Transverse colon (tissue), 4 donors: ENCODE data around the gene CSNK1G1. TPM values are rescaled to one million over a fixed set of nuclear protein-coding genes. Genes with fewer than 3 reads are reported as not detected.

ENCODE experiments used
- DNase-seq: peaks from one replicate; pipeline ENCODE4 v3.0.0-alpha.2; 2019
- H3K27ac ChIP-seq, 4 donors: fragments of 200-600 bp; sonication (generic); 2 replicates each; pipeline ENCODE4 v1.5.1; 2016 to 2018; ENCODE audit warnings: inconsistent platforms in 4 of 4
- H3K27me3 ChIP-seq: fragments of 200-600 bp; sonication (generic); 2 replicates; pipeline ENCODE4 v1.5.1; 2017; ENCODE audit warnings: inconsistent platforms
- H3K36me3 ChIP-seq, 4 donors: fragments of 200-600 bp; sonication (generic); 2 replicates each; pipeline ENCODE4 v1.5.1; 2017 to 2019; ENCODE audit warnings: inconsistent platforms in 4 of 4
- H3K4me1 ChIP-seq, 4 donors: fragments of 200-600 bp; sonication (generic); 2 replicates each; pipeline ENCODE4 v1.5.1; 2017 to 2020; ENCODE audit warnings: inconsistent platforms in 4 of 4
- H3K4me3 ChIP-seq, 4 donors: fragments of 200-600 bp; sonication (generic); 1 replicate in 1 of 4; 2 replicates in 3 of 4; pipeline versions ENCODE4 v1.5.1 to v1.6.1; 2017 to 2019; ENCODE audit warnings: inconsistent platforms in 4 of 4
- H3K9me3 ChIP-seq, 2 donors: fragments of 200-600 bp; sonication (generic); 2 replicates each; pipeline ENCODE4 v1.5.1; 2017 to 2019; ENCODE audit warnings: inconsistent platforms in 2 of 2
- CTCF ChIP-seq, 5 experiments: fragments of 200-600 bp in 3 of 5; fragments of 450-650 bp in 2 of 5; sonication (generic) in 3 of 5; IDR thresholded peaks; 1 replicate in 2 of 5; 2 replicates in 3 of 5; pipeline ENCODE4 v1.5.1; 2016 to 2017; ENCODE audit warnings: antibody characterized with exemption in 5 of 5, inconsistent platforms in 3 of 5, mild to moderate bottlenecking in 2 of 5, moderate library complexity in 1 of 5
- EP300 ChIP-seq: sonication (generic); formaldehyde crosslinking; IDR thresholded peaks from one replicate; pipeline ENCODE4 v1.6.1; 2017; ENCODE audit warnings: antibody characterized with exemption, low read depth
- POLR2A ChIP-seq: fragments of 450-650 bp; IDR thresholded peaks from one replicate; pipeline ENCODE4 v1.6.1; 2016; ENCODE audit warnings: antibody characterized with exemption, mild to moderate bottlenecking, moderate library complexity
- POLR2AphosphoS5 ChIP-seq, 3 donors: sonication (generic); formaldehyde crosslinking; IDR thresholded peaks; one replicate each; pipeline ENCODE4 v1.6.1; 2016; ENCODE audit warnings: antibody characterized with exemption in 3 of 3
- WGBS, 2 donors: methylation state at CpG; one replicate each; pipeline ENCODE4 v1.1.5; 2018; ENCODE audit warnings: low coverage in 1 of 2; 5-methylcytosine and 5-hydroxymethylcytosine counted together
- in situ Hi-C, 4 donors: fragments of 200-750 bp; cut with MboI; loops; one replicate each; pipeline versions ENCODE4 v1.15.0 to v1.15.1; 2017; ENCODE audit warnings: low sequenced_read_pairs in 3 of 4, low pct_ligation_motif_present in 1 of 4, low pct_unique_long_range_greater_than_20kb in 1 of 4
- intact Hi-C: fragments of 100-400 bp; cut with DNase I; formaldehyde crosslinking; loops from one replicate; pipeline ENCODE4 v1.15.1; 2023; ENCODE audit warnings: low total_unique reads
- total RNA-seq, 4 donors: library from RNA; depleted of rRNA; stranded (reverse); fragments of >200 nt; gene quantifications; one replicate each; pipeline ENCODE4 v1.1.0, GENCODE V29; 2016

Gene CSNK1G1
- total RNA-seq, 4 donors from 2014 or later, result 6.2 to 34.4 (median 19.7) TPM

- in situ Hi-C loops (no loop called here), intact Hi-C loops (no loop called here)
- no peak overlapping the region for H3K4me3 ChIP-seq
- no peak for TF ChIP-seq POLR2A
- TF ChIP-seq EP300, result no peak
- TF ChIP-seq CTCF (IDR thresholded peaks at IDR 0.05), result no peak
- no peak for TF ChIP-seq POLR2AphosphoS5 (IDR thresholded peaks at IDR 0.05)
- DNase-seq, result no peak
- no peaks in the 10 kb centered on the region for H3K9me3 ChIP-seq
- peaks cover 5 to 23% (median 14%) of the 10 kb centered on the region in 4 donors for H3K4me1 ChIP-seq
- 95 to 100% methylated on average over 1 to 2 of the region's 2 CpGs for WGBS, 2 donors
- no peaks in the 10 kb centered on the region for H3K36me3 ChIP-seq
- no peaks in the 10 kb centered on the region for H3K27me3 ChIP-seq
- H3K27ac ChIP-seq, result no peak overlapping the region
These were observed 126.7 kb downstream of the CSNK1G1 start for GRCh38 chr15:64229129-64229724.

- H3K36me3 ChIP-seq, result no peaks in the 10 kb centered on the region
- intact Hi-C loops, result no loop called here
- DNase-seq, result no peak
- no peaks in the 10 kb centered on the region for H3K9me3 ChIP-seq
- H3K4me1 ChIP-seq, result peaks cover 5 to 14% (median 8%) of the 10 kb centered on the region in 4 donors
- H3K4me3 ChIP-seq, result no peak overlapping the region
- no peaks in the 10 kb centered on the region for H3K27me3 ChIP-seq
- WGBS, 2 donors, result 96 to 98% methylated on average over 5 to 11 of the region's 11 CpGs
- no peak overlapping the region for H3K27ac ChIP-seq
- in situ Hi-C loops, result no loop called here
- TF ChIP-seq CTCF (IDR thresholded peaks at IDR 0.05) (no peak), EP300 (no peak), POLR2AphosphoS5 (IDR thresholded peaks at IDR 0.05) (no peak), POLR2A (no peak)
These were observed 130.2 kb downstream of the CSNK1G1 start for GRCh38 chr15:64225804-64226203.

- whole genome bisulfite sequencing, 2 donors, result 28 to 33% methylated on average over 1 to 2 of the region's 2 CpGs
- in situ Hi-C loops, result loop anchor here in 2 of 4 donors (25.0 kb wide), 2 partner anchors 138 to 438 kb away; partner anchors contain the start of gene CSNK1G1 (in 1 of the 2)
These were observed 131.5 kb downstream of the CSNK1G1 start for GRCh38 chr15:64224511-64224910.

GRCh38 chr15:64223882-64224281 lies 132.1 kb downstream of the CSNK1G1 start:
- no peaks in the 10 kb centered on the region for H3K36me3 ChIP-seq
- H3K9me3 ChIP-seq, result no peaks in the 10 kb centered on the region
- intact Hi-C loops, result no loop called here
- TF ChIP-seq POLR2AphosphoS5 (IDR thresholded peaks at IDR 0.05) (no peak), CTCF (IDR thresholded peaks at IDR 0.05) (no peak), POLR2A (no peak), EP300 (no peak)
- H3K4me1 ChIP-seq, result peaks cover 5 to 14% (median 8%) of the 10 kb centered on the region in 4 donors
- H3K4me3 ChIP-seq, result no peak overlapping the region
- H3K27me3 ChIP-seq, result no peaks in the 10 kb centered on the region
- in situ Hi-C loops, result loop anchor here in 2 of 4 donors (25.0 kb wide), 2 partner anchors 138 to 438 kb away; partner anchors contain the start of gene CSNK1G1 (in 1 of the 2)
- DNase-seq, result no peak
- no peak overlapping the region for H3K27ac ChIP-seq

More at GRCh38 chr15:64224511-64224910, 131.5 kb downstream of the CSNK1G1 start:
- Histone ChIP-seq H3K27me3 (no peaks in the 10 kb centered on the region), H3K4me3 (no peak overlapping the region), H3K36me3 (no peaks in the 10 kb centered on the region), H3K9me3 (no peaks in the 10 kb centered on the region), H3K27ac (no peak overlapping the region), H3K4me1 (peaks cover 5 to 14% (median 8%) of the 10 kb centered on the region in 4 donors)
- TF ChIP-seq POLR2A, result no peak
- TF ChIP-seq CTCF (IDR thresholded peaks at IDR 0.05), result no peak
- TF ChIP-seq POLR2AphosphoS5 (IDR thresholded peaks at IDR 0.05), result no peak
- TF ChIP-seq EP300, result no peak
- no peak for DNase-seq
- intact Hi-C loops, result no loop called here
